ENCODE data around the gene THEM5.

- TF ChIP-seq EZH2 (IDR thresholded peaks at IDR 0.05; ENCODE audit: insufficient read depth, poor library complexity, severe bottlenecking) (no peak), EZH2phosphoT487 (IDR thresholded peaks at IDR 0.05; ENCODE audit: insufficient read depth, low read depth) (no peak)
Measured at GRCh38 chr1:151820940-151821339, 32.6 kb downstream of the THEM5 start.
